ENCODE measurements around the gene THOC5.
"Not testable (repeated sequence)": the region's sequence is repeated elsewhere in the genome, so short reads cannot be mapped to it uniquely, and the experiment has no call there.

THOC5 gene

DNA sequence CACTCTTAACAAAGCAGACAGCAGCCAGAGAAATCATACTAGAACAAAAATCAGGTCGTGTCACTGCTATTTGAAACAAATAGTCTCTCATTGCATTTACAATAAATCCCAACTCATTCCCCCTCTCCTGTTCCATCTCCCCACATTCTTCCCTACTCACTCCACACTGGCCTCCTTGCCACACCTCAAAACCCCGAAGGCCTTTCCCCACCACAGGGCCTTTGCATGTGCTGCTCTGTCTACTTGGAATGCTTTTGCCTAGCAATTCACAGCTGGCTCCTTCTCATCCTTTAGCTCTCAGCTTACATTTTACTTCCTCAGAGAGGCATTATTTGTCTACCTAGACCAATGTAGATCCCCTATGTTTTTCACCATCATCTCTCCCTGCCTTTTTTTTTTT, 6.3 kb upstream of the THOC5 start:
- no peak for DNase-seq

DNA sequence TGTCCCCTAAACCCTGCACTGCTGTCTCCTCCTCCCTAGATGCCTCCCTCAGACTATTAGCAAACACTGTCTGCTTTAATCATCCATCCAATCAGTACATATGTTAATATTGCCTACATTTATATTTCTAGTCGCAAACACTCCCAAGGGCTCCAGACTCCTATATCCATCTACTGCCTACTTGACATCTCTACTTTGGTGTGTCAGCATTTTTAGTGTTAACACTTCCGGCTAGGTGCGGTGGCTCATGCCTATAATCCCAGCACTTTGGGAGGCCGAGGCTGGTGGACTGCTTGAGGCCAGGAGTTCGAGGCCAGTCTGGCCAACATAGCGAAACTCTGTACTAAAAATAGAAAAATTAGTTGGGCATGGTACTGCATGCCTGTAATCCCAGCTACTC, 5.5 kb upstream of the THOC5 start:
- DNase-seq: no peak

DNA sequence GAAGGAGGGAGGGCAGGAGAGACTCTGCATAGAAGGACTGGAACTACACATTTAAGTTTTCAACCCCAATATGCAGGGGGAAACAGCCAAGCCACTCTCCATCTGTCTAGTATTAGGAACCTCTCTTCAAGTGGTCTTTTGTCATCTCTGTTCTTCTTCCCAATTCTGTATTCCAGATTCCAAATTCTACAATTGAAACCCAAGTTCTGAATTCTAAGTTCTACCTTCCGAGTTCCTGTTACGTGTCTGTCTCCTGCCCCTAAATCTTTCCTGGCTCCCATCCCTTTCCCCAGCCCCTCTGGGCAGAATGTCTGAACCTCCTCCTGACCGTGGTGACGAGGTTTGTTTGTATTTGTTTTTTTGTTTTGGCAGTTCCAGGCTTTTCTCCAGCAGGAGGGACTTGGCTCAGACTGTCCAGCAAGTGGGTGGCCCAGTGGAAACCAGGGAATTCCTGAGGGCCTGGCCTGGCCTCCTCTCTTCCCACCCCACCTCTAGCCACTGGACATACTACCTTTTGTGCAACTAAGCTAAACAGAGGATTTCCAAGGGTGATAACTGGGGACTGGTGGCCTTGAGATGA, 1.6 kb upstream of the THOC5 start:
- no peak for DNase-seq

DNA sequence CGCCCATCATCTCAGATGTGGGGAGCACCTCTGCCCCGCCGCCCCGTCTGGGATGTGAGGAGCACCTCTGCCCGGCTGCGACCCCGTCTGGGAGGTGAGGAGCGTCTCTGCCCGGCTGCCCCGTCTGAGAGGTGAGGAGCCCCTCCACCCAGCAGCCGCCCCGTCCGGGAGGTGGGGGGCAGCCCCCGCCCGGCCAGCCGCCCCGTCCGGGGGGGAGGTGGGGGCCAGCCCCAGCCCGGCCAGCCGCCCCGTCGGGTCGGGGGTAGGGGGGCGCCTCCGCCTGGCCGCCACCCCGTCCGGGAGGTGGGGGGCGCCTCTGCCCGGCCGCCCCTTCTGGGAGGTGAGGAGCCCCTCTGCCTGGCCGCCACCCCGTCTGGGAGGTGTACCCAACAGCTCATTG, 1.2 kb downstream of the THOC5 start:
- not testable (repeated sequence) for DNase-seq

DNA sequence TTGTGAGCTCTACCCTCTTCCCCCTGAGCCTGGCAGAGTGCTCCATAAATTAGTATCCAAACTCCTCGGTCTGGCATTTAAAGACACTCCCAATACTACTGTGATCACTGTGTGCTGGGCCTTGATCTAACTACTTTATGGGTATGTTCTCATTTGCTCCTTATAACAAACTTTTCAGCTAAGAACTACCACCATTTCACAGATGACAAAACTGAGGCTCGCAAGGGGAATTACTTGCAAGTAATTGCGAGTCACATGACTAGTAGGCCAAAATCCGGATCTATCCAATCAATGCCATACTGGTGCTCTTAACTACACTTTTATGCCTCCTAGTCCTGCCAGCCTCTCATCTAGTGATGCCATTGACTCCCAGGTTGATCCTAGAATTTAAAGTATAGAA, 3.6 kb downstream of the THOC5 start:
- no peak for DNase-seq

DNA sequence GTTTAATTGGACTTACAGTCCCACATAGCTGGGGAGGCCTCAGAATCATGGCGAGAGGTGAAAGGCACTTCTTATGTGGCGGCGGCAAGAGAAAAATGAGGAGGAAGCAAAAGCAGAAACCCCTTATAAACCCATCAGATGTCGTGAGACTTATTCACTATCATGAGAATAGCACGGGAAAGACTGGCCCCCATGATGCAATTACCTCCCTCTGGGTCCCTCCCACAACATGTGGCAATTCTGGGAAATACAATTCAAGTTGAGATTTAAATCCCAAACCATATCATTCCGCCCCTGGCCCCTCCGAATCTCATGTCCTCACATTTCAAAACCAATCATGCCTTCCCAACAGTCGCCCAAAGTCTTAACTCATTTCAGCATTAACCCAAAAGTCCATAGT, 8.5 kb downstream of the THOC5 start:
- not testable (repeated sequence) for DNase-seq

DNA sequence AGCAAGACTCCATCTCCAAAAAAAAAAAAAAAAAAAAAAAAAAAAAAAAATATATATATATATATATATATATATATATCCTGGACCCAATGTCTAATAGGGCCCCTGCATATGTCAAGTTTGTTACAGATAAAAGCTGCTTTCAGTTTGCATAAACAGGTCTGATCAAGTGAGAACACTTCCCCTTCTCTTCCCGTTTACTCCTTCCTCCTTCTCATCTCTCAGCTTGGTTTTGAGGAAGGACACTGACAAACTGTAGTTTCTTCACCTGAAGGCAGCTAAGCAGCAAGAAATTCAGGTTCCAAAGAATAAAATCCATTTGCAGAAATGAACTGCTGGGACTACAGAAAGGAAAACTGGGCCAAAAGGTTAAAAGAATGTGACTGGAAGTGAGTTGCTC, 11.7 kb downstream of the THOC5 start:
- no peak for DNase-seq

DNA sequence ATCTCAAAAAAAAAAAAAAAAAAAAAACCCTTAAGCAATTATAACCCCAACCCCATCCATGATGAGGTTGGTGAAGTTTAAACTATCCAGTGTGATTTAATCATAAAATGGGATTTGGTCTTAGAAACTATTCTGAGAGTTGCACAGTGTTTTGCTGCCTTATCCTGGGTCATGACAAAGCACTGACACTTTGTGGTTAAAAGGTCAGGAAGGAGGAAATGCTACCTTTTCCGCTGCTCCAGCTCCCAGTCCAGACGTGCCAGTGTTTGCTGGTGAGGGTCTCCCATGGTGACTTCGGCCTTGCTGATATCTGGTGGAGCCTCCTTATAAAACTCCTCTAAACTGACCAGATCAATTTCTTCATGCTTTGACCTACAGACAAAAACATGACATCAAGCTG, 14.5 kb downstream of the THOC5 start:
- DNase-seq: no peak

DNA sequence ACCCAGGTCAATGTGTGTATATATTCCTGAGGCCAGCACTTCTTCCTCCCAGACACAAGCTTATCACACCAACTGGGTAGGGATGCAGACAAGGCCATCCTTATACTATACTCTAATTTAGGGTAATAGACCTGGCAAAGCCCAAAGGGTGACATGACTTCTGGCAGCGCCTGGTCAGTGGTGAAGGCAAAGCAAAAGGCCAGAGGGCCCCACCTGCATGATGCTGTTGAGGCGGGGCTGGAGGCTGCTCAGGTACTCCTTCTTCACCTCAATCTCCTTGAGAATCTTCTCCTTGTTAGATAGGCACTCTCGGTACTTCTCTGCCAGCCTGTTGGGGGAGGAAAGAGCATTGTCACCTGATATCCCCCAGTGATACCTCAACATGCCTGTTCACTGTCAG, 17.1 kb downstream of the THOC5 start:
- no peak for DNase-seq

DNA sequence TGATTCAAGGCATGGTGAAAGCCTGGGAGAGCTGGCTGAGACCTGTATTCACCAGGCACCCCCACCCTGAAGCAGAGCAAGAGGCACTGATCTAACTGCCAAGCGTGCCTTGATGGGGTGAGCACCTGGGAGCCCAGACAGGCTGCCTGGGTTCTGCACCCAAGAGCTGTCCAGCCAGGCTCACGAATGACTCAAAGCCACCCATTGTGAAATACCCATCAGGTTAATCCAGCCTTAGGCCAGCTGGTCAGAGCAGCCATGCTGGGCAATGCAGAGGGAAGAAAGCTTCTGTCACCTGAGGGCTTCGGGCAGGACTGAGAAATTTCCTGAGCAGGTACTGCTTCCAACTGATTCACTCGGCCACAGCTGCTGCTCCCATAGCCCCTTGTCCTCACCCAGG, 22.1 kb downstream of the THOC5 start:
- DNase-seq: no peak

DNA sequence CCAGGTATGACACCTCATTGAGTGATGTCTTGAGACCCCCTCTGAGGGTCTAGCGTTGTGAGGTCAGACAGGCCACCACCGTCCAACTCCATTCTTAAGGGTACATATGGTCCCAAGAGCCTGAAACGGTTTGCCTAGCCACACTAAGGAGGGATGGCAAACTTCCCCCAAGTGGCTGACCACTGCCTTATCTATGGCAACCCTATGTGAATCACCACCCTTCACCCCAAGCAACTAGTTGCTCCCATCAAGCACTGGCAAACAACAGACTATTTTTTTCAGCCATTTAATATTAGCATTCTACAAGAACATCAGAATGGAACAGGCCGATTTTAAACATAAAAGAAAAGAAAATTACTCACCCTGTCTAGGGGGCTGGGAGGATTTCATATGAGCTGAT, 22.8 kb downstream of the THOC5 start:
- DNase-seq: no peak

DNA sequence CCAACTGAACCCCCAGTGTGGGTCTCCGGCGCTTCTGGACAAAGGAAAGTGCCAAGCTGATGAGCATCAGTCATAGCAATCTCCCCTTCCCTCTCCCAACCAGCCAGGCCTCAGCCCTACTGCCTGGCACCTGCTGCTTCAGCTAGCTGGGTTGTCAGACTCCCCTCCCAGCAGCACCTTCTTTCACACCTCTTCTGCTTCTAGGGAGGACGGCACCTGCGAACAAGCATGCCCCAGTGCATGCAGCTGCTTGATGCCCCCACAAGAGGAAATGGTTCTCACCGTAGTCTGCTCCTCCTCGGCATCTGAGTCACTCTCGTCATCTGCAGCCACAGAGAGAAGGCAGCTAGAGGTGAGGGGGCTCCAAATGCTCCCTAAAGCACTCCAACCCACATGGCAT, 25.4 kb downstream of the THOC5 start:
- no peak for DNase-seq

DNA sequence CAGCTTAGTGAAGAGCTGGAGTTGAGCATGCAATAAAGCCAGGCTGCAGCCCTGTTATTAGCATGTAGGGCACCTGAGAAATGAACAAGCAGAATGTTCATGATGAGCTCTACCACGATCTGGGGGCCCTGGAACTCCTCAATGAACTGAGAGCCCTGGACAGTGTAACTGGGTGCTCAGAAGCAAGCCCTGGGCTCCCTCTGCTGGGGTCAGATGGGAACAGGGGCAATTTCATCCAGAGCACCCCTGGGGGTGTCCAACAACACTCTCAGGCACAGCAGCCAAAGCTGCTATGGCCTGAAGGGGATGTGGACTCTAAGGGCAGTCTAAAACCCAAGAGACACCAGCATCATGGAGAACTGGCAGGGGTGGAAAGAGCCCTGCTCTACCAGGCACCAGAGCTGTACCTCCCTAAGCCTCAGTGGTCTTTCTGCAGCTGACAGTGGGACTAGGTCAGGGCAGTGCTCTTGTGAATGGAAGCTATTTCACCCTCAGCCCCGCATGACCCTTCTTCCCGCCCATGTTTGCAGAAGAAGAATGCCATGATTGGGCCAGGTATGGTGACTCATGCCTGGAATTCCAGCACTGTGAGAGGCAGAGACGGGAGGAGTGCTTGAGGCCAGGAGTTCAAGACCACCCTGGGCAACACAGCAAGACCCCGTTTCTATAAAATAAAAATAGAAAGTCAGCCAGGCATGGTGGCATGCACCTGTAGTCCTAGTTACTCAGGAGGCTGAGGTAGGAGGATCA, 28.9 kb downstream of the THOC5 start:
- no peak for DNase-seq

DNA sequence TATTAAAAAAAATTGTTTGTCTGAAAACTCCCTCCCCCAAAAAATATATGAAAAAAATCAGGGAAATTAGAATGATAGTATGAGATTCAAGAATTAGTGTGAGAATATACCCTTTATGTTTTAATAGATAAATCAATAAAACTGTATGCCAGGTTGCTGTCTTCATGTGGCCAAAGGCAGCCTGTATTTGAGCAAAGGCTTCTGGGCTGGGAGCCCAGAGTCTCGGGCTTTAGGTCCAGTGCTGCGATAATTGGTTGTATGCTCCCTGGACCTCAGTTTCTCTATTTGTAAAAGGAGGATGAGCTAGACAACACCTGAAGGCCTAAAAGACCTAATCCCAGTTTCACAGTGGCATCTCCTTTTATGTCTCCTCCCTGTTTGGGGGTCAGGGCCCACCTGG, 29.8 kb downstream of the THOC5 start:
- no peak for DNase-seq

DNA sequence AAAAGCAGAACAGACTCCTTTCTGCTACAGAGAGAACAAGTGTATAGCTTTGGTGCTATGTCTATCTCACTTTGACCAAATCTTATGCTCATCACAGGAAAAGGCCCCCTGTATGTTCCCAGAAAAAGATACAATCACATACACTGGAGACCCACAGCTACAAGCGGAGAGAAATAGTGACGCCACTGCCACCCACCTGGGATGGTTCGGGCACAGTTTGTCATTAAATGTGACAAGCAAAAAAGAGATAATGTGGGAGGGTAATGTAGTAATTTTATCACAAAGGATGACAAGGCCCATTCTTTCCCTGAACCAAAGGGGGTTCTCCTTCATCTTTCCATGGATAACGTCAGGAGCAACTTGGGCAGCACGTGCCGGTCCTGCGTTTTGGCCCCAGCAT, 32.0 kb downstream of the THOC5 start:
- no peak for DNase-seq

DNA sequence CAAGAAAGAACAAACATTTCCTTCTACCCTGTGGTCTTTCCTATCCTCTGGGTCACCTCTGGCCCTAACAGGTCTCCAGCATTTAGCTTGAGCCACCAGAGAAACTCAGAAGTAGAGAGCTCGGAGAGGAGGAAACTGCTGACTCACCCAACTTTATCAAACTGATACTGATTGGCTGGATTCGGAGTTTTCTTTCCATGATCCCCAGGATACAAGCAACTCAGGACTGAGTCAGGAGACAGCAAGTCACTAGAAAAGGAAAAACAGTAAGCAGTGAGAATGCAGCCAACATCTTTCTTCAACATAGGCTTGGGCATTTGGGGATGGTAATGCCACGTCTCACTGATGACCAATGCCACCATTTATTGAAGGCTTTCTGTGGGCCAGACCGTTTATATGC, 32.7 kb downstream of the THOC5 start:
- DNase-seq: no peak

DNA sequence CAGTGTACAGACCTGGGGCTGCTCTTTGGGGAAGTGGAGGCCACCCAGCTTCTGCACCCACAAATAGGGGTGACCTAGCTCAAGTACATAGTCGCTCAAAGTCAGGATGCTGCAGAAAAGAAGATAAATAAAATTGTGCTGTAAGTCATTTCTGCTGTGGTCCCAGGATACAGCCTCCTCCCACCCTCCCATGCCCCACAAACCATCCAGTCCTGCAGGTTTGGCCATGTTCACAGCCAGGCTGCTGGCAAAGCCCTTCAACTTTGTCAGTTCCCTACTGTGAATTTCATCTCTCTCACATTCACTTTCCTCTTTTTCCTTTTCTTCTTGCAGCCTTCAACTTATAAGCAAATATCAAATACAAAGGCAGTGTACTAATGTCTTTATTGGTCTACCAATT, 33.6 kb downstream of the THOC5 start:
- DNase-seq: no peak

DNA sequence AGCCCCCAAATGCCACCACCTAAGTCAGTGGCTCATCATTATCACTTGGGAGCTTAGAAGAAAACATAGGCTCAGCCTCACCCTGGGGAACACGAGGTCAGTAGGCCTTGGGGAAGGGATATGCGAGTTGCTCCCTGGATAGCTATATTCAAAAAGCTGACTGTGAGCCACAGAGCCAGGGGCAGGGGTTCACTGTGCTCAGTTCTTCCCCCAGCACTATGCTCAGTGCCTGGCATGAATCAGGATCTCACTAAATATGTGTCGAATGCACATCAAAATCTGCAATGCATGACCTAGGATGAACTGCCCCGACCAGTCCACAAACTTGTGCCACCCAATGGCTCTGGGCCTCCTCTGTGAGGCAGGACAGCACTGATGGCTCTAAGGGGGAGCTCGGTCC, 35.1 kb downstream of the THOC5 start:
- no peak for DNase-seq

DNA sequence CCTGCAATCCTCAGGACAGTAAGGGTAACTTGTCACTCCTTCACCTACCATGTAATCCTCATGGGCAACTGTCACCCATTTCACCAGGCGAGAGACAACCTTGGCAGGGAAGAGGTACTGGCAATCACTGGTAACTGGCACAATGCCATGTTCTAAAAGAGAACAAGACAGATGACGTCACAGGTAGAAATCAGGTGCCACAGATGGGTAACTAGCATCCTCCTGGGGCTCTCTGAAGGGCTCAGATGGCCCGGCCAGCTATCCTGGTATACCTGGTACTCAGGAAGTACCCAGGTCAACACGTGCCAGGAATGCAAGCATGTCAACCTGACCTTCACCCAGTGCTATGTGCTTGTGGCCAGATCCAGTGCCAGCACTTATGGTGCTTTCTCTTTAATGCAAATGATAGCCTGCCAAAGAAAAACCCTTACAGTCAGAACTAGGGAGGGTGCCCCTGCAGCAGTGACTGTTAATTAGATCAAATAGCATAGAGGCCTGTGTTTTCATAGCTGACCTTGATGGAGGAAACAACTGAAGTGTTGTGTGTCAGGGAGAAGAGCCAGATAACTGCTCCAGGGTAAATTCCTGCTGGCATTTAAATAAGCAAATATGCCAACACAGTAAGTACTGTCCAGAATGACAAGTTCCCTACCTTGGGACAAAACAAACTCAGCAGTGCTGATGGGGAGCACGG, 36.2 kb downstream of the THOC5 start:
- DNase-seq: no peak

DNA sequence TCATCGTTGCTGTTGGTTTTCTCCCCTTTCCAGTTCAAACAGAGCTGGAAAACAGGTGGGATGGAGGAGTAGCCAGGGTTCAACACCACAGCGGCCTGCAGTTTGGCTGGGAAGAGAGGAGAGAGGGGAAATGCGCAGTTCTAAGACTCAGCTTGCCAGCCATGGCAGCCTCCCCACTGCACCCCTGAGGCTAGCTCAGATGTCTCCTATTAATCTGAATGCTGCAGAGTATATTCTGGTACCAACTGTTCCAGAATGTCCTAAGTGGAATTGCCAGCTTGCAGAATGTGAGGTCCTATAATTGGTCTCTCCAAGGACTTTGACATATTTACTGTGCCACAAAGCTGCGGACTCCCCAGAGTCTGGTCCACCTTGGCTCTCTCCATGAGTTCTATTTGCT, 41.5 kb downstream of the THOC5 start:
- DNase-seq: no peak

DNA sequence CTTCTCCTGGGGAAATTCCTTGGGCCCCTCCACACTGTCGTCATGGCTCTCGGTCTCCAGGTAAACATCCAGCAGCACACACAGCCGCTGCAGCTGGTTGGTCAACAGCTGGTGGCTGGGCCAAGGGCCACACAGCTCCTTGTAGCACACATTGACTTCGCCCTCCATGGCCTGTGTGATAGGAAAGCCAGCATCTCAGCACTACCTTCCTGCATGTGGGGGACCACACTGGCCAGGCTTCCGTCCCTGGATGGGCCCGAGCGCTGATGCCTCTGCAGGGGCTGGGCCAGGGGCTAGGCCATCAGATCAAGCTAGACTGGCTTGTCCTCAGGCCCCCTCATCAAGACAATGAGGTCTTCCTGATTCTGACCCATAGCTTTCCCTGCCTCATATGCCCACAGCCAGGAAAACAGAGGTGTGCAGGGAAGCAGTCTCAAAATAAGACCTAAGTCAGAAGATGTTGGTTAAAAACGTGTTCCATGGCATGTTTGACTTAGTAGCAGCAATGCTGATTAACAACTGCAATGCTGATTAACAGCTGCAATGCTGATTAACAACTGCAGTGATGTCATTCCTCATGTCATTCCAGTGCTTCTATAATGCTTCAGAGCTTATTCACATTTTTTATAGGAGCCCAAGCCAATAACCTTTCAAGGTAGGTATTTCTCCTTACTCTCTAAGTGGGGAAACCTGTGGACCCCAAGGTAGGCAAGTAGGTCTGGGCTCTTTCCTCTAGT, 42.3 kb downstream of the THOC5 start:
- no peak for DNase-seq

DNA sequence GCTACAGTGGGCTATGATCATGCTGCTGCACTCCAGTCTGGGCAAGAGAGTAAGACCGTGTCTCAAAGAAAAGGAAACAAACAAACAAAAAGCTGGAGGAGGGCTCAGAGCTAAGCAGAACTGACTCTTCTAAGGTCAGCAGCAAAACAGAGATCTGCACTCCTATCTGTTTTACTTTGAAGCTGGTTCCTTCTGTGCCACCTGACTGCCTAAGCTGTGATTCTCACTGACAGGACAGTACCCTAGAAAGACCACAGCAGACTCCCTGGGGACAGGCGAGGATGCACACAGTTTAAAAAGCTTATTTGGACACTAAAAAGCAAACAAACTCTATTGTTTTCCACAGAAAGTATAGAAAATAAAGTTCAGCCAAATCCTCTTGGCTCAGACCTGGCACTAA, 43.0 kb downstream of the THOC5 start:
- DNase-seq: no peak

DNA sequence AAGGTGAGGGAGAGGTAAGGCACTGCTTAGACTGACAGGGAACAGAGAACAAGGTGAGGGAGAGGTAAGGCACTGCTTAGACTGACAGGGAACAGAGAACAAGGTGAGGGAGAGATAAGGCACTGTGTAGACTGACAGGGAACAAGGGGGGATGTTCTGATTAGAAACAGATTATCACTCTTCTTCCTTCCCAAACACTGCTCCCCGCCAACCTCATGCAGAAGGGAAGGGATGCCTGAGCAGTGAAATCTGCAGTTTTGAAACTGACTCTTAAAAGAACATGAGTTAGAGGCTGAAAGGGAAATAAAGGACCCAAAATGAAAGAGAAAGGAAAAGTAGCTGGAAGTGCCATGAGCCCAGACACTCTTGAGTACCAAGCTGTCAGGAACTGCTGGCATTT, 43.7 kb downstream of the THOC5 start:
- DNase-seq: no peak

DNA sequence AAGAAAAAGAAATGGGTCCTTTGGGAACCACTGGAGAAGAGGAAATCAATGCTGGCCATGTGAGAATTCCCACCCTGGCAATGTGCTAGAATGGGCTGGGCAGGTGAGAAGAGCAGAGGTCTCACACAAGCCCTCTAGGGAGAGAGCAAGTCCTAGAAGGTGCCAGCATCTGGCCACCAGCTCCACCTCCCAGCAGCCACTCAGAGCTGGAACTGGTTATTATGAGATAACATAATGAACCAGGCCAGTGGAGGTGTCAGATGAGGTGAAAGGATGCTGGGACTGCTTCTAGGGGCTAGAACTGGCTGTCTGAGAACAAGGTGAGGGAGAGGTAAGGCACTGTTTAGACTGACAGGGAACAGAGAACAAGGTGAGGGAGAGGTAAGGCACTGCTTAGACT, 44.3 kb downstream of the THOC5 start:
- no peak for DNase-seq

All from NCI-H1092 treated with DMSO at 0.1 percent for 48 hours (cell line).